Peyer's patch (tissue), 4 donors: ENCODE measurements around the gene MAMSTR.

ENCODE experiments used
- CTCF ChIP-seq, 6 experiments: fragments of 450-650 bp in 4 of 6; fragments of 200-600 bp in 2 of 6; sonication (generic) in 1 of 6; IDR thresholded peaks; one replicate each; pipeline ENCODE4 v1.5.1; 2017 to 2019; ENCODE audit warnings: antibody characterized with exemption in 6 of 6, mild to moderate bottlenecking in 3 of 6, moderate library complexity in 1 of 6
- POLR2A ChIP-seq, 2 donors: fragments of 450-650 bp; IDR thresholded peaks; one replicate each; pipeline ENCODE4 v1.5.1; 2017; ENCODE audit warnings: antibody characterized with exemption in 2 of 2, mild to moderate bottlenecking in 2 of 2, moderate library complexity in 2 of 2

DNA sequence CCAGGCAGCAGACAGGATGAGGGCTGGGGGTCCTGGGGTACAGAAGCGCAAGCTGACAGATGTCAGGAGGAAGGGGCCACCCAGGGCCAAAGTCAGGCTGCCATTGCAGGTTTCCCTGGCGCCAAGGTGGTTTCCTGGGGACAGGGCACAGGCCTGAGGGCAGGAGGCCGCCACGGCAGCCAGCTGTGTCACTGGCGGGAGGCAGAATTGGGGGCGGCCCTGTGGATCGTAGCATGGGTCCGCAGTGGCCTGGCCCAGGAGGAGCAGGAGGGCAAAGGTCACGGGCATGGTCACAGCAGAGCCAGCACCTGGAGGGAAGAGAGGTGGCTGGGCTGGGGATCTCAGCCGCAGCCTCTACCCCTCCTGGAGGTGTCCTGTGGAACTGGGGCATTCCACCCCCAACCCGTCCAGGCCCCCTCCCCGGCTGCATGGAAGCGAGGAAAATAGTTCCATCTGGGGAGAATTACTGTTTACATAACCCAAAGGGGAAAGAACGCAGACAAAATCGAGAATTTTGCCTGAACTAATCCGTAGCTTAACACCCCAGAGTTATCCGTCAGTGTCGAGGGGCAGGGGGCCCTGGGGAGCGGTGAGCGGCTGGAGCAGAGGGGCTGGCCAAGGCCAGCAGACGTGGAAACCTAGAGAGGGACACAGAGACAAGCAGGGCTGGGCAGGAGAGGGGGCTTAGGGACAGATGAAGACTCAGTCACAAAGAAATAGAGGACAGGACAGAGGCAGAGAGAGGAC lies 48.7 kb downstream of the MAMSTR start:
- TF ChIP-seq CTCF (IDR thresholded peaks at IDR 0.05) (no peak), POLR2A (IDR thresholded peaks at IDR 0.05) (no peak)
